OCI-LY1 (cell line): ENCODE results near the gene CHST10.

Experiments used
- H2AFZ ChIP-seq: fragments of 200-600 bp; sonication (generic), shearing (Covaris generic); 2 replicates; pipeline ENCODE4 v1.6.0; 2014; ENCODE audit warnings: antibody characterized with exemption, mild to moderate bottlenecking, low read length
- H3F3A ChIP-seq: fragments of 200-600 bp; sonication (generic), shearing (Covaris generic); 2 replicates; pipeline ENCODE4 v1.6.0; 2014; ENCODE audit warnings: mild to moderate bottlenecking, antibody characterized with exemption, low read length, moderate library complexity; ENCODE audit not compliant: insufficient read depth
- H3K27ac ChIP-seq: fragments of 200-600 bp; sonication (generic); 2 replicates; pipeline ENCODE4 v1.5.1; 2014; ENCODE audit warnings: low read length, mixed run types, mild to moderate bottlenecking, low read depth; ENCODE audit not compliant: poor library complexity, severe bottlenecking
- H3K27me3 ChIP-seq: fragments of 200-600 bp; sonication (generic); 2 replicates; pipeline ENCODE4 v1.6.0; 2014; ENCODE audit warnings: antibody characterized with exemption, mild to moderate bottlenecking, low read length, moderate library complexity; ENCODE audit not compliant: insufficient read depth
- H3K36me3 ChIP-seq: fragments of 200-600 bp; sonication (generic); 2 replicates; pipeline ENCODE4 v1.6.1; 2014; ENCODE audit warnings: mild to moderate bottlenecking, antibody characterized with exemption, low read length, moderate library complexity, mixed read lengths; ENCODE audit not compliant: insufficient read depth
- H3K4me1 ChIP-seq: fragments of 200-600 bp; sonication (generic); 2 replicates; pipeline ENCODE4 v1.5.1; 2014; ENCODE audit warnings: mild to moderate bottlenecking, low read length, moderate library complexity; ENCODE audit not compliant: insufficient read depth, severe bottlenecking
- H3K4me2 ChIP-seq: fragments of 200-600 bp; sonication (generic), shearing (Covaris generic); 2 replicates; pipeline ENCODE4 v1.6.1; 2014; ENCODE audit warnings: low read length
- H3K4me3 ChIP-seq: fragments of 200-600 bp; sonication (generic); 2 replicates; pipeline ENCODE4 v1.5.1; 2014; ENCODE audit warnings: low read length, low read depth, mild to moderate bottlenecking, mixed read lengths; ENCODE audit not compliant: poor library complexity, severe bottlenecking
- H3K79me2 ChIP-seq: fragments of 200-600 bp; shearing (Covaris generic); 2 replicates; pipeline ENCODE4 v1.6.1; 2016; ENCODE audit warnings: mixed run types, low read length, mixed read lengths; ENCODE audit not compliant: insufficient read depth
- H3K9ac ChIP-seq: fragments of 200-600 bp; sonication (generic), shearing (Covaris generic); 2 replicates; pipeline ENCODE4 v1.6.1; 2014; ENCODE audit warnings: mild to moderate bottlenecking, low read length, mixed read lengths
- H3K9me2 ChIP-seq: fragments of 200-600 bp; sonication (generic), shearing (Covaris generic); 2 replicates; pipeline ENCODE4 v1.6.1; 2014; ENCODE audit warnings: low read depth, mild to moderate bottlenecking, low read length, mixed read lengths
- H3K9me3 ChIP-seq: fragments of 200-600 bp; shearing (Covaris generic); 2 replicates; pipeline ENCODE4 v1.6.1; 2014; ENCODE audit warnings: low read length, mixed read lengths
- H4K20me1 ChIP-seq: fragments of 200-600 bp; sonication (generic), shearing (Covaris generic); 2 replicates; pipeline ENCODE4 v1.6.0; 2016; ENCODE audit warnings: mild to moderate bottlenecking, low read length; ENCODE audit not compliant: insufficient read depth
- EZH2 ChIP-seq: fragments of 200-600 bp; sonication (generic), shearing (Covaris generic); IDR thresholded peaks from 2 replicates; pipeline ENCODE4 v1.8.0; 2017; ENCODE audit warnings: borderline replicate concordance, mixed run types, mild to moderate bottlenecking, antibody characterized with exemption, low read length, moderate library complexity, mixed read lengths
- TF ChIP-seq, protein P1 (sequence below): fragments of 200-600 bp; sonication (generic), shearing (Covaris generic); IDR thresholded peaks from 2 replicates; pipeline ENCODE4 v1.5.1; 2017; ENCODE audit warnings: mild to moderate bottlenecking, antibody characterized with exemption, low read length, moderate library complexity, mixed read lengths

Gene CHST10

DNA sequence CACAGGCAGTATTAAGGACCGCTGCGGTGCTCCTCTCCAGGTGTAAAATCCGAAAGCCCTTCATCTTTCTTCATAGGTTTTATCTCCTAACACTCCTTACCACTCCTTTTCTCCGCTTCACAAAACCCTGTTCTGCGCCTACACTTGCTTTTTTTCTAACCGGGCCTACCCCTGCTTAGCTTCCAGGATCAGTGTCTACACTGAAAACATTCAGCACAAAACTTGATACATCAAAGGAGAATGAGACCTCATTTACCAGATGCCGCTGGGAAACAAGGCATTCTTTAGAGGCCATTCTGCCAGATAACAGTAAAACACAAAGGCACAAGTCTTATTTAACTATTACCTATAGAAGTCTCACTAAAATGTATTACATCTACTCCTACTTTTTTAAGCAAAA lies 13.1 kb downstream of the CHST10 start:
- no peaks in the 10 kb centered on the region for H4K20me1 ChIP-seq
- no peaks in the 10 kb centered on the region for H3K9me2 ChIP-seq
- no peak overlapping the region for H3K4me2 ChIP-seq
- no peaks in the 10 kb centered on the region for H3F3A ChIP-seq
- H3K27ac ChIP-seq = no peak overlapping the region
- TF ChIP-seq, protein P1, sequence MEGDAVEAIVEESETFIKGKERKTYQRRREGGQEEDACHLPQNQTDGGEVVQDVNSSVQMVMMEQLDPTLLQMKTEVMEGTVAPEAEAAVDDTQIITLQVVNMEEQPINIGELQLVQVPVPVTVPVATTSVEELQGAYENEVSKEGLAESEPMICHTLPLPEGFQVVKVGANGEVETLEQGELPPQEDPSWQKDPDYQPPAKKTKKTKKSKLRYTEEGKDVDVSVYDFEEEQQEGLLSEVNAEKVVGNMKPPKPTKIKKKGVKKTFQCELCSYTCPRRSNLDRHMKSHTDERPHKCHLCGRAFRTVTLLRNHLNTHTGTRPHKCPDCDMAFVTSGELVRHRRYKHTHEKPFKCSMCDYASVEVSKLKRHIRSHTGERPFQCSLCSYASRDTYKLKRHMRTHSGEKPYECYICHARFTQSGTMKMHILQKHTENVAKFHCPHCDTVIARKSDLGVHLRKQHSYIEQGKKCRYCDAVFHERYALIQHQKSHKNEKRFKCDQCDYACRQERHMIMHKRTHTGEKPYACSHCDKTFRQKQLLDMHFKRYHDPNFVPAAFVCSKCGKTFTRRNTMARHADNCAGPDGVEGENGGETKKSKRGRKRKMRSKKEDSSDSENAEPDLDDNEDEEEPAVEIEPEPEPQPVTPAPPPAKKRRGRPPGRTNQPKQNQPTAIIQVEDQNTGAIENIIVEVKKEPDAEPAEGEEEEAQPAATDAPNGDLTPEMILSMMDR = no peak
- TF ChIP-seq EZH2 = no peak
- peaks cover 36% of the 10 kb centered on the region for H3K36me3 ChIP-seq
- H3K9ac ChIP-seq = no peak overlapping the region
- no peak overlapping the region for H3K4me3 ChIP-seq
- no peaks in the 10 kb centered on the region for H3K9me3 ChIP-seq
- no peaks in the 10 kb centered on the region for H3K4me1 ChIP-seq
- H3K79me2 ChIP-seq = no peaks in the 10 kb centered on the region
- no peaks in the 10 kb centered on the region for H3K27me3 ChIP-seq
- H2AFZ ChIP-seq = no peak overlapping the region

DNA sequence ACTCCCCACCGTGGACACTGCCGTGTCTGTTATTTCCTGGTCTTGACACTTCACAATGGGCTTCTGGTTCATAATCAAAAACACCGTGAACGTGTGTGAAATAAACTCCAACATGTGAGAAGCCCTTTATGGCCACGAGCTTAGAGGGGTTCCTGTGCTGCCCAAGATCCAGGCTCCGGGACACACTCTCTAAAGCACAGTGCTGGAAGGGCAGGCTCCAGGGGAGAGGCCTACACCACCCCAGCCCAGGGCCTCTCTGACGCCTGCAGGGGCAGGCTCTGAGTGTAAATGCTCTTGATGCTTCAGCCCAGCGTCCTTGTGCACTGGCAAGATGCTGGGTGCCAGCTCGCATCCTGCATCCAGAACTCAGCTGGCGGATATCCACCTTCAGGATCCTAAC lies 13.7 kb downstream of the CHST10 start:
- Histone ChIP-seq H3K4me3 (no peak overlapping the region), H3K4me1 (no peaks in the 10 kb centered on the region), H4K20me1 (no peaks in the 10 kb centered on the region), H3K9ac (no peak overlapping the region), H3K27me3 (no peaks in the 10 kb centered on the region), H3K36me3 (peaks cover 36% of the 10 kb centered on the region), H3K9me3 (no peaks in the 10 kb centered on the region), H3K9me2 (no peaks in the 10 kb centered on the region), H2AFZ (no peak overlapping the region), H3K4me2 (no peak overlapping the region), H3K27ac (no peak overlapping the region), H3F3A (no peaks in the 10 kb centered on the region), H3K79me2 (no peaks in the 10 kb centered on the region)
- TF ChIP-seq, protein P1 = no peak
- no peak for TF ChIP-seq EZH2

DNA sequence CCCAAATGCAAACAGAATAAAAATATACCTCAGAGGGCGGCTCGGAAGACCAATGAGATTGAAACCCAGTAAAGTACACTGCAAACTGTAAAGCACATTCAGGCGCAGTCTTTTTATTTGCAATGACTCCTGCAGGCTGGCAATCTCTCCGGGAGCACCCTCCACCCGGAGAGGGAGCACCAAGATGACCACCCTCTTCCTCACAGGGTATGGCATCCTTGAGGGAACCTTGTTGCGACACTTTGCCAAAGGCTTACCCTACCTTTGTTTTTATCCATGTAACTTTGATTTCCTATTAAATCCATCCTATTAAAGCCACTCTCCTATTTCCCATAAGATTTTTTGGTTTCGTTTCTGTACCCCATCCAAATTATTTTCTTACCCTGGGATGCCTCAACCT lies 16.2 kb downstream of the CHST10 start:
- TF ChIP-seq, protein P1 = no peak
- H3K9ac ChIP-seq = no peak overlapping the region
- H3K27me3 ChIP-seq = no peaks in the 10 kb centered on the region

More for the DNA sequence above, 16.2 kb downstream of the CHST10 start:
- no peak overlapping the region for H3K27ac ChIP-seq
- no peaks in the 10 kb centered on the region for H3K4me1 ChIP-seq
- H3K9me3 ChIP-seq = no peaks in the 10 kb centered on the region
- no peak overlapping the region for H2AFZ ChIP-seq
- H3K36me3 ChIP-seq = peaks cover 33% of the 10 kb centered on the region
- no peak overlapping the region for H3K4me3 ChIP-seq
- H3K9me2 ChIP-seq = no peaks in the 10 kb centered on the region
- H3F3A ChIP-seq = no peaks in the 10 kb centered on the region
- H3K79me2 ChIP-seq = no peaks in the 10 kb centered on the region
- no peaks in the 10 kb centered on the region for H4K20me1 ChIP-seq
- no peak overlapping the region for H3K4me2 ChIP-seq
